IMR-90 (cell line): ENCODE data around the gene RXRG. TPM values are rescaled to one million over a fixed set of nuclear protein-coding genes. Genes with fewer than 3 reads are reported as not detected.

ENCODE experiments used
- ATAC-seq: fragments of 200-7000 bp; cut with Tn5 transposase; 2 replicates; pipeline ENCODE4 v1.9.1; 2020; ENCODE audit warnings: low read depth, mild to moderate bottlenecking, moderate library complexity
- BruUV-seq: library from RNA; stranded (reverse); fragments of 400-500 nt; replicated peaks from 2 replicates; lab custom pipeline; 2021; lab: Mats Ljungman, UMichigan
- CTCF ChIA-PET: fragments of 300-600 bp; formaldehyde crosslinking; extraction: SDS; loops from one replicate; lab custom pipeline; 2021; ENCODE audit warnings: antibody characterized with exemption; lab: Yijun Ruan, JAX
- POLR2A ChIA-PET: fragments of 300-600 bp; sonication (Branson Sonifier 250); formaldehyde crosslinking; loops from one replicate; lab custom pipeline; 2022; ENCODE audit warnings: antibody characterized with exemption; ENCODE audit not compliant: unreplicated experiment; lab: Charles Lee
- DNase-seq: peaks from one replicate; pipeline ENCODE4 v3.0.0; 2013
- H2AFZ ChIP-seq: replicated peaks from 2 replicates; pipeline ENCODE3; 2013; ENCODE audit warnings: low read length, mild to moderate bottlenecking; ENCODE audit not compliant: poor library complexity
- H2AK5ac ChIP-seq: 2 replicates; pipeline ENCODE4 v1.6.1; 2013; ENCODE audit warnings: low read depth, low read length, inconsistent platforms
- H2AK9ac ChIP-seq: replicated peaks from 2 replicates; pipeline ENCODE3; 2013; ENCODE audit warnings: mild to moderate bottlenecking, low read depth, low read length, moderate library complexity; ENCODE audit not compliant: poor library complexity
- H2BK120ac ChIP-seq: 2 replicates; pipeline ENCODE4 v1.6.1; 2013; ENCODE audit warnings: low read depth, low read length, inconsistent platforms
- H2BK15ac ChIP-seq: 3 replicates; pipeline ENCODE4 v1.6.1; 2013; ENCODE audit warnings: low read depth, low read length, inconsistent platforms
- H2BK20ac ChIP-seq: 2 replicates; pipeline ENCODE4 v1.6.1; 2013; ENCODE audit warnings: low read depth, mild to moderate bottlenecking, inconsistent platforms, low read length, moderate library complexity
- H2BK5ac ChIP-seq: 2 replicates; pipeline ENCODE4 v1.6.1; 2013; ENCODE audit warnings: mild to moderate bottlenecking, low read depth, low read length, inconsistent platforms; ENCODE audit not compliant: poor library complexity, severe bottlenecking
- H3K14ac ChIP-seq: replicated peaks from 2 replicates; pipeline ENCODE4 v1.6.1; 2013; ENCODE audit warnings: low read depth, low read length, inconsistent platforms
- H3K18ac ChIP-seq: 2 replicates; pipeline ENCODE4 v1.6.1; 2013; ENCODE audit warnings: low read depth, low read length, control low read depth
- H3K23ac ChIP-seq: 2 replicates; pipeline ENCODE4 v1.6.1; 2013; ENCODE audit warnings: low read depth, low read length, inconsistent platforms
- H3K27ac ChIP-seq: 2 replicates; pipeline ENCODE4 v1.5.1; 2013; ENCODE audit warnings: mild to moderate bottlenecking, control low read depth, low read length; ENCODE audit not compliant: insufficient read depth
- H3K27me3 ChIP-seq: 2 replicates; pipeline ENCODE4 v1.6.1; 2013; ENCODE audit warnings: low read length; ENCODE audit not compliant: control insufficient read depth, insufficient read depth
- H3K36me3 ChIP-seq: 2 replicates; pipeline ENCODE4 v1.6.1; 2013; ENCODE audit warnings: low read length, mixed read lengths; ENCODE audit not compliant: control insufficient read depth, insufficient read depth
- H3K4ac ChIP-seq: 2 replicates; pipeline ENCODE4 v1.6.1; 2013; ENCODE audit warnings: low read depth, low read length, inconsistent platforms
- H3K4me1 ChIP-seq: 2 replicates; pipeline ENCODE4 v1.6.1; 2013; ENCODE audit warnings: low read length, mixed read lengths; ENCODE audit not compliant: control insufficient read depth, insufficient read depth
- H3K4me2 ChIP-seq: 2 replicates; pipeline ENCODE4 v1.6.1; 2013; ENCODE audit warnings: low read depth, mild to moderate bottlenecking, control low read depth, low read length, moderate library complexity
- H3K4me3 ChIP-seq: 2 replicates; pipeline ENCODE4 v1.5.1; 2013; ENCODE audit warnings: low read depth, mild to moderate bottlenecking, control low read depth, low read length, moderate library complexity; ENCODE audit not compliant: insufficient read depth
- H3K56ac ChIP-seq: 2 replicates; pipeline ENCODE4 v1.6.1; 2013; ENCODE audit warnings: low read length, inconsistent platforms; ENCODE audit not compliant: insufficient read depth; ENCODE audit errors: extremely low read depth
- H3K79me1 ChIP-seq, 2 experiments: 2 replicates each; pipeline ENCODE4 v1.6.1; 2013; ENCODE audit warnings: low read length in 2 of 2, inconsistent platforms in 1 of 2, low read depth in 1 of 2
- H3K9ac ChIP-seq: 2 replicates; pipeline ENCODE4 v1.6.1; 2013; ENCODE audit warnings: low read depth, low read length, control low read depth
- H3K9me1 ChIP-seq: 2 replicates; pipeline ENCODE4 v1.6.1; 2013; ENCODE audit warnings: low read length, inconsistent platforms; ENCODE audit not compliant: insufficient read depth
- H3K9me3 ChIP-seq: 2 replicates; pipeline ENCODE4 v1.6.1; 2013; ENCODE audit warnings: low read length; ENCODE audit not compliant: control insufficient read depth, insufficient read depth
- H4K20me1 ChIP-seq: 2 replicates; pipeline ENCODE4 v1.6.1; 2013; ENCODE audit warnings: low read length, inconsistent platforms; ENCODE audit not compliant: insufficient read depth
- H4K5ac ChIP-seq: 2 replicates; pipeline ENCODE4 v1.6.1; 2013; ENCODE audit warnings: mild to moderate bottlenecking, low read depth, low read length, control low read depth
- H4K8ac ChIP-seq, 2 experiments: 2 replicates each; pipeline ENCODE4 v1.6.1; 2013; ENCODE audit warnings: low read depth in 2 of 2, low read length in 2 of 2, control low read depth in 1 of 2, inconsistent platforms in 1 of 2
- H4K91ac ChIP-seq: 2 replicates; pipeline ENCODE4 v1.6.1; 2013; ENCODE audit warnings: low read depth, low read length, inconsistent platforms; ENCODE audit not compliant: insufficient read depth
- BHLHE40 ChIP-seq: fragments of 150-350 bp; IDR thresholded peaks from 2 replicates; pipeline ENCODE4 v1.6.1; 2016; ENCODE audit warnings: mild to moderate bottlenecking, low read depth, low read length
- CEBPB ChIP-seq: IDR thresholded peaks from 2 replicates; pipeline ENCODE4 v1.6.1; 2012; ENCODE audit warnings: low read depth, low read length, improper control_type of control experiment
- CHD1 ChIP-seq: IDR thresholded peaks from 2 replicates; pipeline ENCODE4 v1.6.1; 2012; ENCODE audit warnings: low read depth, low read length, improper control_type of control experiment
- ELK1 ChIP-seq: fragments of 150-350 bp; IDR thresholded peaks from 2 replicates; pipeline ENCODE4 v1.6.1; 2016; ENCODE audit warnings: low read depth, mild to moderate bottlenecking, low read length, moderate library complexity, borderline replicate concordance
- FOS ChIP-seq: fragments of 150-350 bp; IDR thresholded peaks from 2 replicates; pipeline ENCODE4 v1.6.1; 2016; ENCODE audit warnings: low read depth, low read length
- MAFK ChIP-seq: IDR thresholded peaks from 2 replicates; pipeline ENCODE4 v1.6.1; 2012; ENCODE audit warnings: low read depth, low read length, improper control_type of control experiment
- MAZ ChIP-seq: IDR thresholded peaks from 2 replicates; pipeline ENCODE4 v1.6.1; 2012; ENCODE audit warnings: low read depth, mild to moderate bottlenecking, low read length, improper control_type of control experiment, moderate library complexity, borderline replicate concordance
- MXI1 ChIP-seq: IDR thresholded peaks from 2 replicates; pipeline ENCODE4 v1.6.1; 2012; ENCODE audit warnings: low read depth, mild to moderate bottlenecking, low read length, moderate library complexity, borderline replicate concordance
- NFE2L2 ChIP-seq: fragments of 150-350 bp; IDR thresholded peaks from 2 replicates; pipeline ENCODE4 v1.6.1; 2016; ENCODE audit warnings: low read depth, mild to moderate bottlenecking, low read length
- POLR2A ChIP-seq: IDR thresholded peaks from 2 replicates; pipeline ENCODE4 v1.6.1; 2012; ENCODE audit warnings: mild to moderate bottlenecking, low read depth, low read length
- RAD21 ChIP-seq: IDR thresholded peaks from 2 replicates; pipeline ENCODE4 v1.6.1; 2012; ENCODE audit warnings: low read length, improper control_type of control experiment
- RCOR1 ChIP-seq: IDR thresholded peaks from 2 replicates; pipeline ENCODE4 v1.6.1; 2012; ENCODE audit warnings: mild to moderate bottlenecking, low read length, improper control_type of control experiment; ENCODE audit not compliant: insufficient replicate concordance
- RFX5 ChIP-seq: IDR thresholded peaks from 2 replicates; pipeline ENCODE4 v1.8.0; 2012; ENCODE audit warnings: low read depth, mild to moderate bottlenecking, low read length, moderate library complexity
- SMC3 ChIP-seq: fragments of 150-350 bp; IDR thresholded peaks from 2 replicates; pipeline ENCODE4 v1.6.1; 2016; ENCODE audit warnings: low read depth, mild to moderate bottlenecking, antibody characterized with exemption, low read length, moderate library complexity
- WGBS, 2 experiments: methylation state at CpG; one replicate each; pipeline versions ENCODE4 v1.1.5 to v1.1.7; 2013; ENCODE audit warnings: missing lambda C conversion rate in 2 of 2; ENCODE audit not compliant: insufficient read length in 1 of 2; ENCODE audit errors: extremely low coverage in 2 of 2; 5-methylcytosine and 5-hydroxymethylcytosine counted together
- dilution Hi-C: fragments of 300-500 bp; cut with HindIII; formaldehyde crosslinking; loops from one replicate; pipeline ENCODE4 v1.14.3; 2018; ENCODE audit warnings: low sequenced_read_pairs; ENCODE audit not compliant: unreplicated experiment
- in situ Hi-C: fragments of 300-500 bp; cut with MboI; formaldehyde crosslinking; loops from 3 replicates; pipeline ENCODE4 v1.14.3; 2019; ENCODE audit warnings: low sequenced_read_pairs, inconsistent platforms, mixed read lengths
- intact Hi-C: fragments of 100-400 bp; cut with micrococcal nuclease; formaldehyde crosslinking; loops from 2 replicates; pipeline ENCODE4 v1.10.0; 2022
- polyA plus RNA-seq, 3 experiments: library from polyadenylated mRNA; depleted of rRNA; stranded (reverse); fragments of >200 nt; gene quantifications; 2 replicates each; pipeline ENCODE4 v1.2.3, GENCODE V29; 2012; ENCODE audit warnings: low replicate concordance in 1 of 3
- total RNA-seq: library from RNA; depleted of rRNA; stranded (reverse); fragments of >200 nt; gene quantifications from 2 replicates; pipeline ENCODE4 v1.2.3, GENCODE V29; 2012
- TF ChIP-seq, protein P1 (sequence below): fragments of 150-350 bp; IDR thresholded peaks from 2 replicates; pipeline ENCODE4 v1.6.1; 2017; ENCODE audit warnings: mild to moderate bottlenecking, antibody characterized with exemption, low read length, low read depth
- TF ChIP-seq, protein P2 (sequence below): conservative IDR thresholded peaks from 2 replicates; pipeline ENCODE4 v1.5.1; 2012; ENCODE audit warnings: mild to moderate bottlenecking, low read depth, low read length, improper control_type of control experiment

RXRG gene
- total and polyA plus RNA-seq, 2 of the 4 experiments (the other 2 are of a cell fraction) = not detected

- CTCF ChIA-PET = no interaction called here
- Histone ChIP-seq H3K27me3 (peaks cover 54% of the 10 kb centered on the region), H3K4ac (no peak overlapping the region), H3K4me3 (no peak overlapping the region), H3K9ac (no peak overlapping the region), H4K91ac (no peak overlapping the region), H3K9me3 (no peaks in the 10 kb centered on the region), H2AFZ (no peak overlapping the region), H2AK5ac (no peak overlapping the region), H3K18ac (no peak overlapping the region), H2BK20ac (no peak overlapping the region), H3K4me2 (no peak overlapping the region), H3K36me3 (no peaks in the 10 kb centered on the region), H4K5ac (no peak overlapping the region), H4K20me1 (no peaks in the 10 kb centered on the region), H2BK5ac (no peak overlapping the region), H2BK15ac (no peak overlapping the region), H3K14ac (no peak overlapping the region), H3K9me1 (no peaks in the 10 kb centered on the region), H2BK120ac (no peak overlapping the region), H4K8ac (no peak overlapping the region), H3K4me1 (no peaks in the 10 kb centered on the region), H3K79me1 (no peaks in the 10 kb centered on the region), H3K23ac (no peak overlapping the region), H3K27ac (no peak overlapping the region), H2AK9ac (no peak overlapping the region), H3K56ac (no peak overlapping the region)
- POLR2A ChIA-PET = no interaction called here
- TF ChIP-seq RCOR1 (no peak), MXI1 (no peak), BHLHE40 (no peak), ELK1 (no peak), RFX5 (no peak), MAFK (no peak), FOS (no peak), SMC3 (no peak), MAZ (no peak), RAD21 (no peak), POLR2A (no peak), NFE2L2 (no peak), CEBPB (no peak), CHD1 (no peak)
- TF ChIP-seq, protein P1, sequence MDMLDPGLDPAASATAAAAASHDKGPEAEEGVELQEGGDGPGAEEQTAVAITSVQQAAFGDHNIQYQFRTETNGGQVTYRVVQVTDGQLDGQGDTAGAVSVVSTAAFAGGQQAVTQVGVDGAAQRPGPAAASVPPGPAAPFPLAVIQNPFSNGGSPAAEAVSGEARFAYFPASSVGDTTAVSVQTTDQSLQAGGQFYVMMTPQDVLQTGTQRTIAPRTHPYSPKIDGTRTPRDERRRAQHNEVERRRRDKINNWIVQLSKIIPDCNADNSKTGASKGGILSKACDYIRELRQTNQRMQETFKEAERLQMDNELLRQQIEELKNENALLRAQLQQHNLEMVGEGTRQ = no peak
- TF ChIP-seq, protein P2, sequence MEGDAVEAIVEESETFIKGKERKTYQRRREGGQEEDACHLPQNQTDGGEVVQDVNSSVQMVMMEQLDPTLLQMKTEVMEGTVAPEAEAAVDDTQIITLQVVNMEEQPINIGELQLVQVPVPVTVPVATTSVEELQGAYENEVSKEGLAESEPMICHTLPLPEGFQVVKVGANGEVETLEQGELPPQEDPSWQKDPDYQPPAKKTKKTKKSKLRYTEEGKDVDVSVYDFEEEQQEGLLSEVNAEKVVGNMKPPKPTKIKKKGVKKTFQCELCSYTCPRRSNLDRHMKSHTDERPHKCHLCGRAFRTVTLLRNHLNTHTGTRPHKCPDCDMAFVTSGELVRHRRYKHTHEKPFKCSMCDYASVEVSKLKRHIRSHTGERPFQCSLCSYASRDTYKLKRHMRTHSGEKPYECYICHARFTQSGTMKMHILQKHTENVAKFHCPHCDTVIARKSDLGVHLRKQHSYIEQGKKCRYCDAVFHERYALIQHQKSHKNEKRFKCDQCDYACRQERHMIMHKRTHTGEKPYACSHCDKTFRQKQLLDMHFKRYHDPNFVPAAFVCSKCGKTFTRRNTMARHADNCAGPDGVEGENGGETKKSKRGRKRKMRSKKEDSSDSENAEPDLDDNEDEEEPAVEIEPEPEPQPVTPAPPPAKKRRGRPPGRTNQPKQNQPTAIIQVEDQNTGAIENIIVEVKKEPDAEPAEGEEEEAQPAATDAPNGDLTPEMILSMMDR = no peak
- BruUV-seq = no TSS peak
- ATAC-seq (no peak), DNase-seq (no peak)
- intact Hi-C loops = no loop called here
- WGBS, 2 experiments = 0% methylated on average over 10 of the region's 25 CpGs; no CpG with 5 or more reads in 1 of the 2 experiments
- dilution Hi-C loops = no loop called here
- in situ Hi-C loops = no loop called here
Measured at GRCh38 chr1:165356876-165357275, 88.0 kb downstream of the RXRG start.
